HEK293 (cell line): Measurements from ENCODE around the gene HDAC10.
A peak's percentile ranks its signal among the peaks of the same experiment; 100 is the strongest.

ENCODE experiments used
- CTCF ChIA-PET: fragments of 350-600 bp; formaldehyde crosslinking; extraction: SDS; loops from one replicate; lab custom pipeline; 2021; ENCODE audit warnings: antibody characterized with exemption; lab: Yijun Ruan, JAX
- POLR2A ChIA-PET: fragments of 300-600 bp; formaldehyde crosslinking; extraction: SDS; loops from one replicate; lab custom pipeline; 2020; ENCODE audit warnings: antibody characterized with exemption, inconsistent platforms; lab: Yijun Ruan, JAX
- H3K27ac ChIP-seq: fragments of 200-500 bp; sonication (Bioruptor generic); 2 replicates; pipeline ENCODE4 v1.5.1; 2014; ENCODE audit warnings: low read depth, low read length, control low read depth, inconsistent platforms; ENCODE audit errors: extremely low read depth
- H3K36me3 ChIP-seq, 2 experiments: fragments of 200-500 bp in 1 of 2; sonication (Bioruptor generic) in 1 of 2; 1 replicate in 1 of 2; 2 replicates in 1 of 2; pipeline ENCODE4 v1.5.1; 2014 to 2017; ENCODE audit warnings: inconsistent platforms in 2 of 2, low read length in 2 of 2; ENCODE audit not compliant: control insufficient read depth in 2 of 2, insufficient read depth in 1 of 2
- H3K4me1 ChIP-seq: fragments of 200-500 bp; sonication (Bioruptor generic); 2 replicates; pipeline ENCODE4 v1.5.1; 2014; ENCODE audit warnings: mild to moderate bottlenecking, low read length, inconsistent platforms; ENCODE audit not compliant: control insufficient read depth, insufficient read depth
- H3K4me3 ChIP-seq: 2 replicates; pipeline ENCODE4 v1.5.1; 2011; ENCODE audit warnings: low read depth, mild to moderate bottlenecking, control low read depth, low read length, moderate library complexity
- H3K9me3 ChIP-seq: fragments of 200-500 bp; sonication (Bioruptor generic); 2 replicates; pipeline ENCODE4 v1.5.1; 2014; ENCODE audit warnings: low read depth, low read length, inconsistent platforms; ENCODE audit not compliant: control insufficient read depth, insufficient read depth
- BCL11A ChIP-seq: fragments of 450-650 bp; formaldehyde crosslinking; IDR thresholded peaks from 2 replicates; pipeline ENCODE4 v1.5.1; 2016; ENCODE audit warnings: low read depth, missing biosample characterization, missing genetic modification characterization
- GLI2 ChIP-seq: fragments of 450-650 bp; formaldehyde crosslinking; IDR thresholded peaks from 2 replicates; pipeline ENCODE4; 2017; ENCODE audit warnings: missing biosample characterization, missing genetic modification characterization, low read depth, borderline replicate concordance
- GLIS1 ChIP-seq: fragments of 450-650 bp; formaldehyde crosslinking; IDR thresholded peaks from 2 replicates; pipeline ENCODE4 v1.5.1; 2016; ENCODE audit warnings: missing biosample characterization, missing genetic modification characterization
- GLIS2 ChIP-seq: fragments of 450-650 bp; formaldehyde crosslinking; IDR thresholded peaks from 2 replicates; pipeline ENCODE4 v1.5.1; 2016; ENCODE audit warnings: missing biosample characterization, missing genetic modification characterization
- HOXD13 ChIP-seq: sonication (generic); formaldehyde crosslinking; IDR thresholded peaks from 2 replicates; pipeline ENCODE4 v1.8.0; 2022; ENCODE audit warnings: missing genetic modification reagents, borderline replicate concordance
- MZF1 ChIP-seq: fragments of 450-650 bp; formaldehyde crosslinking; IDR thresholded peaks from 2 replicates; pipeline ENCODE4 v1.5.1; 2017; ENCODE audit warnings: missing biosample characterization, missing genetic modification characterization, borderline replicate concordance
- RBAK ChIP-seq: fragments of 450-650 bp; formaldehyde crosslinking; IDR thresholded peaks from 2 replicates; pipeline ENCODE4 v1.5.1; 2016; ENCODE audit warnings: missing biosample characterization, missing genetic modification characterization
- ZBTB17 ChIP-seq: fragments of 450-650 bp; formaldehyde crosslinking; IDR thresholded peaks from 2 replicates; pipeline ENCODE4 v1.5.1; 2016; ENCODE audit warnings: missing biosample characterization, missing genetic modification characterization
- ZFP37 ChIP-seq: fragments of 450-650 bp; formaldehyde crosslinking; IDR thresholded peaks from 2 replicates; pipeline ENCODE4 v1.5.1; 2016; ENCODE audit warnings: missing biosample characterization, missing genetic modification characterization
- ZNF37A ChIP-seq: fragments of 450-650 bp; IDR thresholded peaks from 2 replicates; pipeline ENCODE4 v1.5.1; 2018; ENCODE audit warnings: missing biosample characterization, missing genetic modification characterization
- ZNF423 ChIP-seq: fragments of 450-650 bp; formaldehyde crosslinking; IDR thresholded peaks from 2 replicates; pipeline ENCODE4 v1.5.1; 2016; ENCODE audit warnings: missing biosample characterization, missing genetic modification characterization
- ZNF629 ChIP-seq: fragments of 450-650 bp; formaldehyde crosslinking; IDR thresholded peaks from 2 replicates; pipeline ENCODE4 v1.5.1; 2017; ENCODE audit warnings: missing biosample characterization, missing genetic modification characterization
- ZNF785 ChIP-seq: fragments of 450-650 bp; formaldehyde crosslinking; IDR thresholded peaks from 2 replicates; pipeline ENCODE4 v1.5.1; 2016; ENCODE audit warnings: missing biosample characterization, missing genetic modification characterization
- TF ChIP-seq, protein P1 (sequence below): fragments of 450-650 bp; formaldehyde crosslinking; IDR thresholded peaks from 2 replicates; pipeline ENCODE4 v1.5.1; 2016; ENCODE audit warnings: missing biosample characterization, missing genetic modification characterization
- TF ChIP-seq, protein P2 (sequence below): fragments of 450-650 bp; formaldehyde crosslinking; IDR thresholded peaks from 2 replicates; pipeline ENCODE4 v1.5.1; 2016; ENCODE audit warnings: missing biosample characterization, missing genetic modification characterization, low read depth
- TF ChIP-seq, protein P3 (sequence below): IDR thresholded peaks from 2 replicates; pipeline ENCODE4 v1.6.1; 2011; ENCODE audit warnings: mild to moderate bottlenecking, low read depth, low read length, borderline replicate concordance
- TF ChIP-seq, protein P4 (sequence below): fragments of 450-650 bp; IDR thresholded peaks from 2 replicates; pipeline ENCODE4 v1.5.1; 2018; ENCODE audit warnings: missing biosample characterization, missing genetic modification characterization

Gene HDAC10

DNA sequence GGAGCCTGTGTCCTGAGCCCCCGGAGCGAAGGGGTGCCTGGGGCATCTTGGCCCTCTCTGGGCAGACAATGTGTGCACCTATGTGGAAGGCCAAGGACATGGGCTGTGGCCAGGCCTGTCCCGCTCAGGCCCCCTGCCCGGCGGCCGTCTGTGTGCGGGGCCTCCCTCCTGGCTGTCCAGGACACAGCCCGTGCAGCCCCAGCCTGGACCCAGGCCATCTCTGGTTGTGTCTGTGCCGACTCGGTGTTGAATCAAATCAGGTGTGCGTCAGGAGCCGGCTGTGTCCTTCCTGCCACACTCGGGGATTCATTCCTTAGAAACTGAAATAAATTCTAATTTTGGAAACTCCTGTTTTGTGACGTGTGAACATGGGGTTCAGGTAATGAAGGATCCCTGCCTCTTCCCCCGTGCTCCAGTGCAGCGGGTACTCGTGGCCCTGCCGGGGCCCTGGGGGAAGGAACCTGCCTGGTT lies 51.8 kb downstream of the HDAC10 start:
- Histone ChIP-seq H3K27ac (peak overlapping the region; percentile 82), H3K9me3 (no peaks in the 10 kb centered on the region), H3K36me3 (peaks cover 21 to 67% of the 10 kb centered on the region in 2 experiments), H3K4me1 (peaks cover 5% of the 10 kb centered on the region; the same call in 1 of the 2 replicates), H3K4me3 (no peak overlapping the region)
- ChIA-PET POLR2A (interaction anchor here (1.0 to 1.2 kb wide), 2 partner anchors 9 to 27 kb away, joined by 5 to 8 read pairs; no protein-coding TSS in a partner anchor), CTCF (interaction anchor here (2.3 kb wide), 1 partner anchor 9 kb away, joined by 5 read pairs; no protein-coding TSS in a partner anchor)
- TF ChIP-seq GLI2 = no peak
- TF ChIP-seq, all 188 proteins: peak for 0

DNA sequence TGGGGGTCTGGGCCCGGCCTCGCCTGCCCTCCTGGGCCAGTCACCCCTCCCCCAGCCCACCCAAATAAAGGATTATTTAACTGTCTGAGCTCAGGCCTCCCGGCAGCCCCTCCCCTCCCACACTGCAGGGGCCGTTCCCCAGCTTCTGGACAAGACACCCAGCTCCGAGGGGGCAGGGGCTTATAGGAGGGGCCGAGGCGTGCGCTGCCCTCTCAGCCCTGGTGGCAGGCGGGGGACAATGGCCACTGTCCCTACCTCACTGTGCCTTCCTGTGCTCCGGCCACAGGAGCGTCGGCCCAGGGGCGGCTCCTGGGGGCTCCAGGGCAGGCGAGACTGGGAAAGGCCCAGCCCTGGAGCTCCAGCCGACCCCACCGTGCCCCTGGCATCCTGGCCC lies 52.4 kb downstream of the HDAC10 start:
- CTCF ChIA-PET = interaction anchor here (2.3 kb wide), 1 partner anchor 8 kb away, joined by 5 read pairs; no protein-coding TSS in a partner anchor
- peaks cover 16 to 69% of the 10 kb centered on the region in 2 experiments for H3K36me3 ChIP-seq
- POLR2A ChIA-PET = interaction anchor here (0.6 kb wide), 2 partner anchors 44 to 81 kb away, joined by 4 to 5 read pairs; no protein-coding TSS in a partner anchor
- H3K27ac ChIP-seq = no peak overlapping the region
- no peaks in the 10 kb centered on the region for H3K9me3 ChIP-seq
- TF ChIP-seq, protein P1, sequence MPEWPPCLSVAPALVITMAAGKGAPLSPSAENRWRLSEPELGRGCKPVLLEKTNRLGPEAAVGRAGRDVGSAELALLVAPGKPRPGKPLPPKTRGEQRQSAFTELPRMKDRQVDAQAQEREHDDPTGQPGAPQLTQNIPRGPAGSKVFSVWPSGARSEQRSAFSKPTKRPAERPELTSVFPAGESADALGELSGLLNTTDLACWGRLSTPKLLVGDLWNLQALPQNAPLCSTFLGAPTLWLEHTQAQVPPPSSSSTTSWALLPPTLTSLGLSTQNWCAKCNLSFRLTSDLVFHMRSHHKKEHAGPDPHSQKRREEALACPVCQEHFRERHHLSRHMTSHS = no peak
- no peak for TF ChIP-seq BCL11A (tag by site-specific recombination)
- TF ChIP-seq ZNF785 (tag by site-specific recombination) = no peak
- no peak for TF ChIP-seq HOXD13
- TF ChIP-seq, protein P2, sequence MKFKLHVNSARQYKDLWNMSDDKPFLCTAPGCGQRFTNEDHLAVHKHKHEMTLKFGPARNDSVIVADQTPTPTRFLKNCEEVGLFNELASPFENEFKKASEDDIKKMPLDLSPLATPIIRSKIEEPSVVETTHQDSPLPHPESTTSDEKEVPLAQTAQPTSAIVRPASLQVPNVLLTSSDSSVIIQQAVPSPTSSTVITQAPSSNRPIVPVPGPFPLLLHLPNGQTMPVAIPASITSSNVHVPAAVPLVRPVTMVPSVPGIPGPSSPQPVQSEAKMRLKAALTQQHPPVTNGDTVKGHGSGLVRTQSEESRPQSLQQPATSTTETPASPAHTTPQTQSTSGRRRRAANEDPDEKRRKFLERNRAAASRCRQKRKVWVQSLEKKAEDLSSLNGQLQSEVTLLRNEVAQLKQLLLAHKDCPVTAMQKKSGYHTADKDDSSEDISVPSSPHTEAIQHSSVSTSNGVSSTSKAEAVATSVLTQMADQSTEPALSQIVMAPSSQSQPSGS (tag by site-specific recombination) = no peak
- no peak for TF ChIP-seq ZBTB17 (tag by site-specific recombination)
- TF ChIP-seq MZF1 (tag by site-specific recombination) = no peak
- TF ChIP-seq RBAK (tag by site-specific recombination) = no peak
- no peak for TF ChIP-seq ZNF629
- no peak for TF ChIP-seq GLIS1 (tag by site-specific recombination)
- TF ChIP-seq ZNF423 (tag by site-specific recombination) = no peak
- TF ChIP-seq, protein P3, sequence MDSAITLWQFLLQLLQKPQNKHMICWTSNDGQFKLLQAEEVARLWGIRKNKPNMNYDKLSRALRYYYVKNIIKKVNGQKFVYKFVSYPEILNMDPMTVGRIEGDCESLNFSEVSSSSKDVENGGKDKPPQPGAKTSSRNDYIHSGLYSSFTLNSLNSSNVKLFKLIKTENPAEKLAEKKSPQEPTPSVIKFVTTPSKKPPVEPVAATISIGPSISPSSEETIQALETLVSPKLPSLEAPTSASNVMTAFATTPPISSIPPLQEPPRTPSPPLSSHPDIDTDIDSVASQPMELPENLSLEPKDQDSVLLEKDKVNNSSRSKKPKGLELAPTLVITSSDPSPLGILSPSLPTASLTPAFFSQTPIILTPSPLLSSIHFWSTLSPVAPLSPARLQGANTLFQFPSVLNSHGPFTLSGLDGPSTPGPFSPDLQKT = no peak
- TF ChIP-seq, protein P4, sequence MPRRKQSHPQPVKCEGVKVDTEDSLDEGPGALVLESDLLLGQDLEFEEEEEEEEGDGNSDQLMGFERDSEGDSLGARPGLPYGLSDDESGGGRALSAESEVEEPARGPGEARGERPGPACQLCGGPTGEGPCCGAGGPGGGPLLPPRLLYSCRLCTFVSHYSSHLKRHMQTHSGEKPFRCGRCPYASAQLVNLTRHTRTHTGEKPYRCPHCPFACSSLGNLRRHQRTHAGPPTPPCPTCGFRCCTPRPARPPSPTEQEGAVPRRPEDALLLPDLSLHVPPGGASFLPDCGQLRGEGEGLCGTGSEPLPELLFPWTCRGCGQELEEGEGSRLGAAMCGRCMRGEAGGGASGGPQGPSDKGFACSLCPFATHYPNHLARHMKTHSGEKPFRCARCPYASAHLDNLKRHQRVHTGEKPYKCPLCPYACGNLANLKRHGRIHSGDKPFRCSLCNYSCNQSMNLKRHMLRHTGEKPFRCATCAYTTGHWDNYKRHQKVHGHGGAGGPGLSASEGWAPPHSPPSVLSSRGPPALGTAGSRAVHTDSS (tag by site-specific recombination) = no peak
- TF ChIP-seq ZFP37 (tag by site-specific recombination) = no peak
- H3K4me1 ChIP-seq = peaks cover 5% of the 10 kb centered on the region; the same call in 1 of the 2 replicates
- no peak overlapping the region for H3K4me3 ChIP-seq

DNA sequence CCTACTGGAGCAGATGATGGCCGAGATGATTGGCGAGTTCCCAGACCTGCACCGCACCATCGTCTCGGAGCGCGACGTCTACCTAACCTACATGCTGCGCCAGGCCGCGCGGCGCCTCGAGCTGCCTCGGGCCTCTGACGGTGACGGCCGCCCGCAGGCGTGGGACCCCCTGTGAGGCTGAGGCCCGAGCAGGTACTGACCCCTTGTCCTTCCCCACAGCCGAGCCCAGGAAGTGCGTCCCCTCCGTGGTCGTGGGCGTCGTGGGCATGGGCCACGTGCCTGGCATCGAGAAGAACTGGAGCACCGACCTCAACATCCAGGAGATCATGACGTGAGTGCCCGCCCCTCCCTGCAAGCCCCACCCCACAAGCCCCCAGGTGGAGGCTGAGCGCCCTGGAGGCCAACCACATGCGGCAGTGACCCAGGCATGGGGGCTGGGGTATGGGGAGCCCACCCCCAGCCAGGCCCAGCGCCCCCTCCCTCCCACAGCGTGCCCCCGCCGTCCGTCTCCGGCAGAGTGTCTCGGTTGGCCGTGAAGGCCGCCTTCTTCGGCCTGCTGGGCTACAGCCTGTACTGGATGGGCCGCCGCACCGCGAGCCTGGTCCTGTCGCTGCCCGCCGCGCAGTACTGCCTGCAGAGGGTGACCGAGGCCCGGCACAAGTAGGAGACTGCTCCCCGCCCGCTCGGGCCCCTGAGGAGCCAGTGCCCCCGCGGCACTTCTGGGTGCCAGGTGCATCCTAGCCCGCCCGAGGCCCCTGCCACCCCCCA lies 53.0 kb downstream of the HDAC10 start:
- Histone ChIP-seq H3K4me3 (no peak overlapping the region), H3K4me1 (peaks cover 5% of the 10 kb centered on the region; the same call in 1 of the 2 replicates), H3K9me3 (no peaks in the 10 kb centered on the region), H3K36me3 (peaks cover 13 to 69% of the 10 kb centered on the region in 2 experiments)
- ChIA-PET CTCF (interaction anchor here (2.3 kb wide), 1 partner anchor 8 kb away, joined by 5 read pairs; no protein-coding TSS in a partner anchor), POLR2A (interaction anchor here (0.6 kb wide), 1 partner anchor 80 kb away, joined by 5 read pairs; no protein-coding TSS in a partner anchor)
- TF ChIP-seq GLIS2 (0 out of 2 replicates have a peak, but pooled peaks have one; percentile 31), ZNF37A (tag by site-specific recombination) (no peak)
- TF ChIP-seq, all 188 proteins: peak for 1
- no peak overlapping the region for H3K27ac ChIP-seq
